MM.1S (cell line): ENCODE measurements around the gene EVX2.

Experiments used
- DNase-seq: peaks from one replicate; pipeline ENCODE4 v3.0.0-alpha.2; 2015
- H2AFZ ChIP-seq: fragments of 300-600 bp; sonication (generic); 2 replicates; pipeline ENCODE4 v1.6.0; 2016; ENCODE audit warnings: antibody characterized with exemption, low read length
- H3F3A ChIP-seq: fragments of 300-600 bp; sonication (generic); 2 replicates; pipeline ENCODE4 v1.6.1; 2016; ENCODE audit warnings: mild to moderate bottlenecking, antibody characterized with exemption, low read length, moderate library complexity, mixed read lengths; ENCODE audit not compliant: insufficient read depth
- H3K27ac ChIP-seq: fragments of 300-600 bp; sonication (generic); 2 replicates; pipeline ENCODE4 v1.5.1; 2016; ENCODE audit warnings: mild to moderate bottlenecking, low read length
- H3K27me3 ChIP-seq: fragments of 300-600 bp; sonication (generic); replicated peaks from 2 replicates; pipeline ENCODE4 v1.6.0; 2016; ENCODE audit warnings: low read length; ENCODE audit not compliant: insufficient read depth
- H3K36me3 ChIP-seq: fragments of 300-600 bp; sonication (generic); replicated peaks from 2 replicates; pipeline ENCODE4 v1.6.1; 2016; ENCODE audit warnings: mild to moderate bottlenecking, low read length, mixed read lengths; ENCODE audit not compliant: insufficient read depth
- H3K4me1 ChIP-seq: fragments of 300-600 bp; sonication (generic); 2 replicates; pipeline ENCODE4 v1.6.1; 2016; ENCODE audit warnings: low read length, mixed read lengths
- H3K4me2 ChIP-seq: fragments of 300-600 bp; sonication (generic); 2 replicates; pipeline ENCODE4 v1.6.0; 2016; ENCODE audit warnings: low read depth, low read length
- H3K4me3 ChIP-seq: fragments of 300-600 bp; sonication (generic); 2 replicates; pipeline ENCODE4 v1.5.1; 2016; ENCODE audit warnings: low read length, mixed read lengths
- H3K79me2 ChIP-seq: fragments of 300-600 bp; sonication (generic); 2 replicates; pipeline ENCODE4 v1.6.1; 2016; ENCODE audit warnings: mixed run types, low read length, mixed read lengths
- H3K9ac ChIP-seq: fragments of 300-600 bp; sonication (generic); 2 replicates; pipeline ENCODE4 v1.6.1; 2016; ENCODE audit warnings: low read length, mixed read lengths
- H3K9me2 ChIP-seq: fragments of 300-600 bp; sonication (generic); replicated peaks from 2 replicates; pipeline ENCODE4 v1.6.1; 2016; ENCODE audit warnings: mild to moderate bottlenecking, low read length, mixed read lengths; ENCODE audit not compliant: insufficient read depth
- H3K9me3 ChIP-seq: fragments of 300-600 bp; sonication (generic); replicated peaks from 2 replicates; pipeline ENCODE4 v1.6.1; 2016; ENCODE audit warnings: mild to moderate bottlenecking, low read length, mixed read lengths; ENCODE audit not compliant: insufficient read depth
- H4K20me1 ChIP-seq: fragments of 300-600 bp; sonication (generic); 2 replicates; pipeline ENCODE4 v1.6.1; 2016; ENCODE audit warnings: mild to moderate bottlenecking, low read length, moderate library complexity, mixed read lengths; ENCODE audit not compliant: insufficient read depth
- CTCF ChIP-seq: fragments of 300-600 bp; sonication (generic); IDR thresholded peaks from 2 replicates; pipeline ENCODE4 v1.5.1; 2016; ENCODE audit warnings: antibody characterized with exemption, low read length, mixed read lengths
- EZH2 ChIP-seq: fragments of 300-600 bp; sonication (generic); optimal IDR thresholded peaks from 2 replicates; pipeline ENCODE3; 2017; ENCODE audit warnings: low read depth, mild to moderate bottlenecking, antibody characterized with exemption, low read length, mixed read lengths
- EZH2phosphoT487 ChIP-seq: fragments of 300-600 bp; sonication (generic); IDR thresholded peaks from 2 replicates; pipeline ENCODE4 v1.6.1; 2018; ENCODE audit warnings: antibody characterized with exemption, low read length

EVX2 gene

GRCh38 chr2:176103742-176104315, 20.1 kb upstream of the EVX2 start:
- H3K9me2 ChIP-seq = no peaks in the 10 kb centered on the region
- no peak overlapping the region for H3K4me3 ChIP-seq
- no peaks in the 10 kb centered on the region for H4K20me1 ChIP-seq
- H3K4me2 ChIP-seq = no peak overlapping the region
- H3K27me3 ChIP-seq = peaks cover 14% of the 10 kb centered on the region
- H2AFZ ChIP-seq = no peak overlapping the region
- no peak for TF ChIP-seq CTCF
- no peak for TF ChIP-seq EZH2phosphoT487
- TF ChIP-seq EZH2 = no peak
- no peaks in the 10 kb centered on the region for H3K9me3 ChIP-seq
- H3K36me3 ChIP-seq = no peaks in the 10 kb centered on the region
- H3K27ac ChIP-seq = no peak overlapping the region
- H3K79me2 ChIP-seq = no peaks in the 10 kb centered on the region
- H3K9ac ChIP-seq = no peak overlapping the region
- H3K4me1 ChIP-seq = no peaks in the 10 kb centered on the region
- no peaks in the 10 kb centered on the region for H3F3A ChIP-seq
- DNase-seq = no peak

GRCh38 chr2:176103194-176103593, 19.4 kb upstream of the EVX2 start:
- no peaks in the 10 kb centered on the region for H3K9me2 ChIP-seq
- no peak overlapping the region for H3K9ac ChIP-seq
- no peaks in the 10 kb centered on the region for H3K79me2 ChIP-seq
- no peaks in the 10 kb centered on the region for H3K36me3 ChIP-seq
- no peaks in the 10 kb centered on the region for H3K4me1 ChIP-seq
- H3K4me3 ChIP-seq = no peak overlapping the region
- DNase-seq = no peak
- H3K9me3 ChIP-seq = no peaks in the 10 kb centered on the region
- H3K4me2 ChIP-seq = no peak overlapping the region
- TF ChIP-seq EZH2phosphoT487 (no peak), CTCF (no peak), EZH2 (no peak)
- no peaks in the 10 kb centered on the region for H3F3A ChIP-seq
- no peak overlapping the region for H2AFZ ChIP-seq
- peaks cover 14% of the 10 kb centered on the region for H3K27me3 ChIP-seq
- H3K27ac ChIP-seq = no peak overlapping the region
- H4K20me1 ChIP-seq = no peaks in the 10 kb centered on the region

GRCh38 chr2:176102309-176102866, 18.6 kb upstream of the EVX2 start:
- Histone ChIP-seq H3K4me3 (no peak overlapping the region), H3K79me2 (no peaks in the 10 kb centered on the region), H3K9me3 (no peaks in the 10 kb centered on the region), H4K20me1 (no peaks in the 10 kb centered on the region), H3K27me3 (peaks cover 14% of the 10 kb centered on the region), H2AFZ (no peak overlapping the region), H3K27ac (no peak overlapping the region), H3F3A (no peaks in the 10 kb centered on the region), H3K9me2 (no peaks in the 10 kb centered on the region), H3K4me1 (no peaks in the 10 kb centered on the region), H3K9ac (no peak overlapping the region), H3K4me2 (no peak overlapping the region), H3K36me3 (no peaks in the 10 kb centered on the region)
- TF ChIP-seq EZH2phosphoT487 (no peak), CTCF (no peak), EZH2 (no peak)
- no peak for DNase-seq
